ENCODE measurements around the gene RYR1.
"Not testable (repeated sequence)": the region's sequence is repeated elsewhere in the genome, so short reads cannot be mapped to it uniquely, and the experiment has no call there.

RYR1 gene

DNA sequence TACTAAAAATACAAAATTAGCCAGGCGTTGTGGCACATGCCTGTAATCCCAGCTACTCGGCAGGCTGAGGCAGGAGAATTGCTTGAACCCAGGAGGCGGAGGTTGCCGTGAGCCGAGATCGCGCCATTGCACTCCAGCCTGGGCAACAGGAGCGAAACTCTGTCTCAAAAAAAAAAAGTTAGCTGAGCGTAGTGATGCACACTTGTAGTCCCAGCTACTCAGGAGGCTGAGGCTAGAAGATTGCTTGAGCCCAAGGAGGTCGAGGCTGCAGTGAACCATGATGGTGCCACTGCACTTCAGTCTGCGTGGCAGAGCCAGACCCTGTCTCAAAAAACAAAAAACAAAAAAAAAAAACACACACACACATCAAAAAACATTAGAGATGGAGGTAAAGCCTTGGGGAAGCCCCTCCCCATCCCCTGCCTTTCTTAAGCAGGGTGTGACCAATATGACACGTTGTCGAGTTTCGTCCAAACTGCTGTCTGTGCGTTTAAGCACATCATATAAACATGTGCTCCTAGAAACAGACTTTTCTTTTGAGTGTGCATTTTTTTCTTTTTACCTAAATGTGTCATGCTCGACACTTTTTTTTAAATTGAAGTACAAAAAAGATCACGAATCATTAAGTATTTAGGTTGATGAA, 6.3 kb upstream of the RYR1 start:
- not testable (repeated sequence) for DNase-seq

DNA sequence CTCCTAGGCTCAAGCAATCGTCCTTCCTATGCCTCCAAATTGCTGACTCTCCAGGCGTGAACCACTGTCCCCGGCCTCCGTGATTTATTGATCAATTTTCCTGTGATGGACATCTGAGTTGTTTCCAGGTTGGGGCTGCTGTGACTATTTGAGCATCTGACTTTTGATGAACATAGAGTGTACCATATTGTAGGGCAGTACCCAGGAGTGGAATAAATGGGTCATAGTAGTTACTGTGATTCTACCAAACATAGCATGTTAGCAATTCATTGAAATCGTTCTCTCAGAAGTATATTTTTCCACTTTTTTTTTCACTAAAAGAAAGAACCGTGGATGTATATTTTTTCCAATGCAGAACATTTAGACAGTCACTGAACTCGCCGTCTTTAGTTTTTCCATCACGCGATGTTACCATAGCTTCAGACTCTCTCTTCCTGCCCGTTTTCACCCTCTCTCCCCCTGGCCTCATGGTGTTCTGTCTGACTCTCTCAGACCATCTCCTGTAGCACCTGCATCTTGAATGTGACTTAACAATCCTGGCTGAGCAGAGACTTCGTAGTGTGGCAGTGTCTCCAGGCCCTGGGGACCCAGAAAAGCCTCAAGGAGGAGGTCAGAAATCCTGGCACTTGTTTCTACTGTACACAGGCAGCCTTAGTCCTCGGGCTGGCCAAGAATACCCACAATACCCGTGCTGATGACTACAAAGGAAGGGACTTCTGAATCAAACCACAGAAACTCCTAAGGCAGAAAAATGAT, 4.3 kb upstream of the RYR1 start:
- DNase-seq = no peak

DNA sequence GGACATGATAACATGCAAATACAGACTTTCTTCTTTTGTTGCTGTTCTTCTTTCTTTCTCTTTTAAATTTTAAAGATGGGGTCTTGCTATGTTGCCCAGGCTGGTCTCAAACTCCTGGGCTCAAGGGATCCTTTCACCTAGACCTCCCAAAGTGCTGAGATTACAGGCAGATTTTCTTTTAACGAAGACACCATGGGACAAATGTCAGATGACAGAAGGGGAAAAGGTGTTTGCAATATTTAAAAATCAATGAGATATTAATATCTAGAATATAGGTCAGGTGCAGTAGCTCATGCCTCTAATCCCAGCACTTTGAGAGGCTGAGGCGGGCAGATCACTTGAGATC, 3.7 kb upstream of the RYR1 start:
- no peak for DNase-seq

DNA sequence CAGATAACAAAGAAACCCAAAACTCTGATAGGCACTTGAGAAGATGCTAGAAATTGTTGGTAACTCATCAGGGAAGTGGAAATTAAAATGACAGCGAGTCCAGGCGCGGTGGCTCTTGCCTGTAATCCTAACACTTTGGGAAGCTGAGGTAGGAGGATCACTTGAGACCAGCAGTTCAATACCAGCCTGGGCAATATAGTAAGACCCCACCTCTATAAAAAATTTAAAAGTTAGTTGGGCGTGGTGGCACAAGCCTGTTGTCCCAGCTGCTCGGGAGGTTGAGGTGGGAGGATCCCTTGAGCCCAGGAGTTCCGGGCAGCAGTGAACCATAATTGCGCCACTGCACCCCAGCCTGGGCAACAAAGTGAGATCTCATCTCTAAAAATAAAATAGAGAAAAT, 2.6 kb upstream of the RYR1 start:
- no peak for DNase-seq

DNA sequence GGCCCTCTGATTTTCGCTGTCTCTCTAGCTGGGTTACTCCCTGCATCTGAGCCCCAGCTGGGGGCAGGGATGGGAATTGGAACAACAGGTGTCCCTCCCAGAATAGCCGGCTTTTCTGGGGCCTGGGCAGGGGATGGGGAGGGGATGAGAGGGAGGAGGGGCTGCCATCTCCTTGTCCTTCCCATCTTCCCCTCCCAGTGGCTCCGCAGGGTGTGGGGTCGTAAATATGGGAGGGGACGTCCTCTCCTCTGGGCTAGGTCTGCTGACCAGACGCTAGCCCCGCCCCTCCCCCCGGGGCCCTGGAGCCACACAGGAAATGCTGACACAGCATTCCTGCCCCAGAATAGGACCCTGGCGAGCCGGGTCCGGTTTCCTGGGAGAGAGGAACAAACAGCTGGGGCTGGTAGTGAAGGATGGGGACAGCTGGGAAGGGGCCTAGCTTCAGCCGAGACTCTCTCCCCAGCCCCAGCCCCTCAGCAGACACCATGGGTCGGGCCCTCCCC, 1.1 kb downstream of the RYR1 start:
- DNase-seq = no peak

DNA sequence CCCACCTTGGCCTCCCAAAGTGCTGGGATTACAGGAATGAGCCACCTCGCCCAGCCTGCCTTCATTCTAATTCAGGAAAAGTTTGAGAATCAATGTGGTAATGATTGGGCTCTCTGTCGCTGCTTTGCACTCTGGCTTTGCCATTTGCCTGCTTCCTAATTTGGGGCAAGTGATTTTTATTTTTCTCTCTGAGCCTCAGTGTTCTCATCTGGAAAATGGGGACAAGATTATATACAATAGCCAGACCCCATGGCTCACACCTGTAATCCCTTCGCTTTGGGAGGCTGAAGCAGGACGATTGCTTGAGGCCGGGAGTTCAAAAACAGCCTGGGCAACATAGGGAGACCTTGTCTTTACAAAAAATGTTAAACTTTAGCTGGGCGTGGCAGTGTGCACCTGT, 3.8 kb downstream of the RYR1 start:
- DNase-seq = no peak

DNA sequence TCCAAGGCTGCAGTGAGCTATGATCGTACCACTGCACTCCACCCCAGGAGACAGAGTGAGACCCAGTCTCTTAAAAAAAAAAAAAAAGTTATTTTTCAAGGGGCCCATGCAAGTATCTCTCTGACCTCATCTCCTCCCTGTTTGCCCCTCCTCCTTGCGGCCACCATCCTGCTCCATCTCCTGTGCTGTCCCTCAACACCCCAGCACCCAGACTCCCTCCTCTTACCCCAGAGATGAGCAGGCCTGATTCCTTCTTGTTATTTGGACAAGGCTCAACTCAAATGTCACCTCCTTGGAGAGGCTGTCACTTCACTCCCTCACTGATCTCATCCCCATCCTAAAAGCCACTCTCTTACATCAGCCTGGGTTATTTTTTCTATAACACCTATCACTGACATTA, 4.4 kb downstream of the RYR1 start:
- no peak for DNase-seq

DNA sequence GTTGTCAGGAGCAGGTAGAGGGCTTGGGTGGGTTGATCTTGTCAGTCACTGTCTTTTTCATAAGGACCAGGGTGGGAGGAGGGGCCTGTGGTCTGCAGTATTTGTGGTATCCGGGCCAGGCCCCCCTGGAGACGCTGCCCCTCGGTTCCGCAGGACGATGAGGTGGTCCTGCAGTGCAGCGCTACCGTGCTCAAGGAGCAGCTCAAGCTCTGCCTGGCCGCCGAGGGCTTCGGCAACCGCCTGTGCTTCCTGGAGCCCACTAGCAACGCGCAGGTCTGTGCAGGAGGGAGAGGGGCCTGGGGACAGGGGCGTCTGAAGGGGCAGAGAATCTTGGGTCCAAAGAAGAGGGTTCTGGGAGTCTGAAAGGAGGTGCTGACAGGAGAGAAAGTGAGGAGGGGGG, 7.1 kb downstream of the RYR1 start:
- no peak for DNase-seq

DNA sequence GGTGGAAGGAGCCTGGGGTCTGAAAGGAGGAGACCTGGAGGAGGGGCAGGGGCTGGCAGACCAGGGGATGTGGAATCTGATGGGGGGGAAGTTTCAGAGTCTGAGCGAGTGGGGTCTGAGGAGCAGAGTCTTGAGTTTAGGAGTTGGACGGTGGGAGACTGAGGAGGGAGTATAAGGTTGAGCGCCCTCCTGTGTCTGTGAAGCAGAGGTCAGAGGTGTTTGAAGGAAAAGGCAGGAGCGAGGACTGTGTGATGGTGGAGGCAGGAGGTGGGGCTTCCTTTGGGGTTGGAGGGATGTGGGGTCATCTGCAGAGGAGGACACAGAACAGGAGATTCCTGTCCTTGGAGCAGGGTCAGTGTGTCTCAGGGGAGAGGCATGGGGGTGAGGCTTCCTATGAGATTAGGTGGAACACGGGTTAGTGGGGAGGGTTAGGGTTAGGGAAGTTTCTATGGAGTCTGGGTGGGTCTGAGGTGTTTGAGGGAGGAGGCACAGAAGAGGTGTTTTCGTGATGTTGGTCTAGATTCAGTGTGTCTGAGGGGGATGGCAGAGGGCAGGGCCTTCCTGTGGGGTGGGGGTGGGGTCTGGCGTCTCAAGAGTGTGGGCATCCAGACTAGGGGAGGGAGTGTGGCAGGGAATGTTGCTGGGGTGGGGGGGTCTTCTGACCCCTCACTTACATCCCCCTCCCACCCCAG, 8.3 kb downstream of the RYR1 start:
- DNase-seq = no peak

DNA sequence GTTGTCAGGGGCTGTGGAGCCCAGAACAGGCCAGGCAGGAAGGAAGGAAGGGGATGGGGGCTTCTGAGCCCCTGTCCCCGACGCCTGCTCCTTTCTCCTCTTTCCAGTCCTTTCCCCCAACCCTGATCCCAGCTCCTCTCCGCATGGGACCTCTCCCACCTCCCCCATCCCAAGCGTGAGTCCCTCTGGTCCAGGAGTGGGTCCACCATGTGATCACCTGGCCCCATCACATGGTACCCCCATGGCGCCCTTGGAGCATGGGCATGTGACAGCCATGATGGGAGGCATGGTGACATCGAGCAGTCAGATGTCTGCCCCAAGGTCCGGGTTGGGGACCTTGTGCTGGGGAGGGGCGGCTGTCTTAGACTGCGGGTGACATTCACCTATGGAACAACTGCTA, 9.2 kb downstream of the RYR1 start:
- DNase-seq = no peak

DNA sequence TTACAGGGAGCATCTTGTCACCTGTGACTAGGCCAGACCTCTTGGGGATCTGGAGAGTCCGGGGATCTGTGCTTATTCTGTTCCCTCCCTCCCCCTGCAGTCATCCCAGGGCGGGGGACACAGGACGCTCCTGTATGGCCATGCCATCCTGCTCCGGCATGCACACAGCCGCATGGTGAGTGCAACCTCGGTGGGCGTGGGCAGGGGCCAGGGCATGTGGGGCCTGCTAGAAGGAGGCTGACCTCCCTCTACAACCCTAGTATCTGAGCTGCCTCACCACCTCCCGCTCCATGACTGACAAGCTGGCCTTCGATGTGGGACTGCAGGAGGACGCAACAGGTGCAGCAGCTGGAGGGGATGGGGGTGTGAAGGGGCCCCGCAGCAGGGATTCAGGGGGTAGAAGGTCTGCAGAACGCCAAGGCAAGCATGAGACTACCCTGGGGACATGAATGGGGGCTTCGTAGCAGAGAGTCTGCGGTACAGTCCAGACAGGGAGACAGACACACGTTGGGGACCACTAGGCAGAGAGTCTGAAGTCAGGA, 10.0 kb downstream of the RYR1 start:
- no peak for DNase-seq

DNA sequence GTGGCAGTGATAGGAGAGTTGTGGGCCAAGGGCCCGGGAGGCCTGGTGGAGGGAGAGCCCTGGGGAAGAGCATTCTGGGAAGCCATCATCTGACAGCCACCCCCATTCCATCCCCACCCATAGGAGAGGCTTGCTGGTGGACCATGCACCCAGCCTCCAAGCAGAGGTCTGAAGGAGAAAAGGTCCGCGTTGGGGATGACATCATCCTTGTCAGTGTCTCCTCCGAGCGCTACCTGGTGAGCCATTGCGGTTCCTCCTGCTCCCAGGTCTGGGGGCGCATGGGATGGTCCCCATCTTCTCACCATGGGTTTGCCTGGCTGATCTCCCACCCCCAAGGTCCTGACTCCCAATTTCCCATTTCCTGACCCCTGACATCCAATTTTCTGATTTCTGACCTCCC, 10.5 kb downstream of the RYR1 start:
- no peak for DNase-seq

DNA sequence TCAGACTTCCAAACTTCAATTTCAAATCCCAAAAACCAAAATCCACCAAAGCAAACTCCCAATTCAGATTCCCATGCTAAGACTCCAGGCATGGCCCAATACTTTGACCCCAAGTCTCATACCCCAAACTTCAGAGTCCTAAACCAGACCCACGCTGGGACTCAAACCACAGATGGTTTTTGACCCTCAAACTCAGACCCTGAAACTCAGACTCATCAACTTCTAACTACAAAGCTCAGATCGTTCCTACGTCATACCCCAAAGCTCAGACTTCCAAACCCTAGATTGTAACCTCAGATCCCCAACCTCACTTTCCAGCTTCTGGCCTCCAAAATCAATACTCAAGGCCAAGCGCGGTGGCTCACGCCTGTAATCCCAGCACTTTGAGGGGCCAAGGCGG, 11.9 kb downstream of the RYR1 start:
- no peak for DNase-seq

DNA sequence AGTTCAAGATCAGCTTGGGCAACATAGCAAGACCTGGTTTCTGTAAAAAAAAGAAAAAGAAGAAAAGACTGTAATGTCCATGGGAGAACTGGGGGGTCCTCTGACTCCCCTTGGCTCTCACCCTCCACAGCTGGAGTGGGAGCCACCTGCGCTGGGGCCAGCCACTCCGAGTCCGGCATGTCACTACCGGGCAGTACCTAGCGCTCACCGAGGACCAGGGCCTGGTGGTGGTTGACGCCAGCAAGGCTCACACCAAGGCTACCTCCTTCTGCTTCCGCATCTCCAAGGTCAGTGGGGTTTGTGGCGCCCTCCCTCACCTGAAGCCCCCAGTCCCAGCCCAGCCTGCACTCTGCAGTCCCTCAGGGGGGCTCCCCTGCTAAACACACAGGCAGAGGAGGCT, 14.7 kb downstream of the RYR1 start:
- no peak for DNase-seq

DNA sequence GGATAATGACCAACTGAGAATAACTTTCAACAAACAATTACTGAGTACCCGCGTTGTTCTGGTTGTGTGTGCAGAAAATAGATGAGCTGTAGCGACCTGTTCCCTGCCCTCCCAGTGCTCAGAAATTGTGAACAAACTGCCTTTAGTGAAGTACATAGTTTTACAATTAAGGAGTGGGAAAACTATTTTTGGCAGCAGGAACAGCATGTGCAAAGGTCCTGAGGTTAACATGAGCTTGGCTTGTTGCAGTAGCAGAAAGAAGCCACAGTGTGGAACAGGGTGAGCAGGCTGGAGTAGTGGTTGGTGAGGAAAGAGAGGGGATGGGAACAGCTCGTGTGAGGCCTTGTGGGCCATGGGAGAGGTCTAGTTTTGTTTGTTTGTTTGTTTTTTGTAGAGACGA, 16.0 kb downstream of the RYR1 start:
- no peak for DNase-seq

DNA sequence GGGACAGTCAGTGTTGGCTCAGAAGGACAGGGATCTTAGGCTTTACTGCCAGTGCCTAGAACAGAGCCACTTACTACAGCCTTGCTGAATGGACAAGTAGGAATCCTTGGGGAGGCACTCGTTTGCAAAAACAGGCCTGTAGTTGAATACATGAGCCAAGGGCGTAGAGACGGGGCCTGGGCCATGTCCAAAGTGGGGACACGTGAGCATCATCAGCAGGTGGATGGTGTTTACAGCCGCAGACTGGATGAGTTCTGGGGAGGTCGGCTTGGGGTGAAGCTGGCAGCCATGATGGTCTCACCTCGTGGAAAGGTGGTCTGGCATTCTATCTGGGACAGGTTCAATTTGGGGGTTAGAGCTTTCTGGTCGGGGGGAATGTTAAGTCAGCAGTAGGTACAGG, 17.5 kb downstream of the RYR1 start:
- no peak for DNase-seq

DNA sequence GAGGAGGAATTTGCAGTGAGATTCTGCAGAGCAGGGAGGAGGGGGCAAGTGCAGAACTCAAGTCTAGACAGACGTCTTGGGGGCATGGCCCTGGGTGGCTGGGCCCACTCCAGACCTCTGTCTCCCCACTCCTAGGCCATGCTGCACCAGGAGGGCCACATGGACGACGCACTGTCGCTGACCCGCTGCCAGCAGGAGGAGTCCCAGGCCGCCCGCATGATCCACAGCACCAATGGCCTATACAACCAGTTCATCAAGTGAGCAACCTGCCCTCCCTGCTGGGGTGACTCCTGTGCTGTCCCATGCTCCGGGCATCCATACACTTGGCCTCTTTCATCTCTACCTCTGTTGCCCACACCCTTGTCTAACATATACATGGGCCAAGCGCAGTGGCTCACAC, 18.1 kb downstream of the RYR1 start:
- DNase-seq = no peak

DNA sequence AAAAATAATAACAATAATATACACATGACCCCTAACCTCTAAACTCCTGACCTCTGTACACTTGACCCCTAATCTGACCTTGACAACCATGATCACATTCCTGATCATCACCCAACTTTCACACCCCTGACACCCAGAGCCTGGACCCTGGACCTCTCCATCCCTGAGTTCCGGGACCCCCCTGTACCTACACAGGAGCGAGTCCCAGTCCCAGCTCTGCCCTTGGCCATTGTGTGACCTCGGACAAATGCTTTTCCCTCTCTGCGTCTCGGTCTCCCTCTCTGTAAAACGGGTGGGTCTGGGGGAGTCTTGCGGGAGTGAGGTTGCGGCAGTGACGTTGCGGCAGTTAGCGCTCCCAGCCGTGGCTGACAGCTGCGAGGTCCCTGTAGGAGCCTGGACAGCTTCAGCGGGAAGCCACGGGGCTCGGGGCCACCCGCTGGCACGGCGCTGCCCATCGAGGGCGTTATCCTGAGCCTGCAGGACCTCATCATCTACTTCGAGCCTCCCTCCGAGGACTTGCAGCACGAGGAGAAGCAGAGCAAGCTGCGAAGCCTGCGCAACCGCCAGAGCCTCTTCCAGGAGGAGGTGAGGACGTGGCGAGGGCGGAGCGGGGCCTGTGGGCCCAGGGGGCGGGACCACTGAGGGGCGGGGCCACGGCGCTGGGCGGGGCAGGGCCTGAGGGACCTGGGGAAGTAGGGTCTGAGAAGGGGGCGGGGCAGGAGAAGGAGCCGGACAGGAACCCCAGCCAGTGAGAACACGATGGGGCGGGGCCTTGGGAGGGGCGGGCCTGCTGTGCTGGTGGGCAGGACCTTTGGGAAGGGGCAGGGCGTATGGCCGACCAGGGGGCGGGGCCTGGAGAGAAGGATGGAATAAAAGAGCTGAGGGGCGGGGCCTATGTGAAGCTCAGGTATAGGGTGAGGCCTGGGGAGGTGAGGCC, 19.2 kb downstream of the RYR1 start:
- no peak for DNase-seq

DNA sequence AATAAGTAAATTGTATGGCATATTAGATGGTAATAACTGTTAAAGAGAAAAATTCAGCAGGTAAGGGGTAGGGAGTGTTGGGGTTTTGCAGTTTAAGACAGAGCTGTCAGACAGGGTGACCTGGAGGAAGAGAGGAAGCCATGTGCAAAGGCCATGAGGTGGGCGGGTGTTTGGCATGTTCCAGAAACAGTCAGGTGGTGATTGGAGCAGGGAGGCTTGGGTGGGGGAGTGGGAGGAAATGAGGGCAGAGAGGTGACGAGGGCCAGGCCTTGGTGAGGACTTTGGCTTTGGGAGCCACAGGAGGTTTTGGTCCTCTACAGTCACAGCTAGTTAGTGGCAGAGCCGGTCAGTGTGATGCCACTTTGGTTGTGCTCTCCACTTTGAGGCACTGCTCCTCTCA, 20.1 kb downstream of the RYR1 start:
- DNase-seq = no peak

DNA sequence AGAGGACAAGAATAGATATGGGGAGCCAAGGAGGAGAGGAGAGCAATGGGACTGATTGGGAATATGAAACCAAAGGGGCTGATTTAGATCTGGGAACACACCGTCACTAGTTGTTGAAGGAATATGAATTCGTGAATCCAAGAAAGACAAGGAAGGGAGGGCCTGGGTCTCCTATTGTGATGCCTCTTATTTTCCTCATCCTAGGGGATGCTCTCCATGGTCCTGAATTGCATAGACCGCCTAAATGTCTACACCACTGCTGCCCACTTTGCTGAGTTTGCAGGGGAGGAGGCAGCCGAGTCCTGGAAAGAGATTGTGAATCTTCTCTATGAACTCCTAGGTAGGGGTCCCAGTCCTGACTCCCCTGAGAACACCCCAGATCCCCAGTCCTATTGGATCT, 21.5 kb downstream of the RYR1 start:
- peak; percentile 15 for DNase-seq

DNA sequence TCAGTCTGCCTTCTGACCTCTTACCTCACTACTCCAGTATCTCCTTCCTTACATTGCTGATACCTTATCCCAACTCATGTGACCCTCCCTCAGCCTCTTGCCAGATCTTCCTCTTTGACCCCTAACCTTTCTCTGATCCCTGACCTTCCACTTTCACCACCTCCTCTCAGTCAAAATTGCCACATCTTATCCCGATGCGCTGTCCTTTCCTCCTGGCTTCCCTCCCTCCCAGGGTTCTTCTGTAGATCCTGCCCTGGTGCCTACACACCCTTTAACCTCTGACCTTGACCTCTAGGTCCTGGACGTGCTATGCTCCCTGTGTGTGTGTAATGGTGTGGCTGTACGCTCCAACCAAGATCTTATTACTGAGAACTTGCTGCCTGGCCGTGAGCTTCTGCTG, 23.7 kb downstream of the RYR1 start:
- no peak for DNase-seq

DNA sequence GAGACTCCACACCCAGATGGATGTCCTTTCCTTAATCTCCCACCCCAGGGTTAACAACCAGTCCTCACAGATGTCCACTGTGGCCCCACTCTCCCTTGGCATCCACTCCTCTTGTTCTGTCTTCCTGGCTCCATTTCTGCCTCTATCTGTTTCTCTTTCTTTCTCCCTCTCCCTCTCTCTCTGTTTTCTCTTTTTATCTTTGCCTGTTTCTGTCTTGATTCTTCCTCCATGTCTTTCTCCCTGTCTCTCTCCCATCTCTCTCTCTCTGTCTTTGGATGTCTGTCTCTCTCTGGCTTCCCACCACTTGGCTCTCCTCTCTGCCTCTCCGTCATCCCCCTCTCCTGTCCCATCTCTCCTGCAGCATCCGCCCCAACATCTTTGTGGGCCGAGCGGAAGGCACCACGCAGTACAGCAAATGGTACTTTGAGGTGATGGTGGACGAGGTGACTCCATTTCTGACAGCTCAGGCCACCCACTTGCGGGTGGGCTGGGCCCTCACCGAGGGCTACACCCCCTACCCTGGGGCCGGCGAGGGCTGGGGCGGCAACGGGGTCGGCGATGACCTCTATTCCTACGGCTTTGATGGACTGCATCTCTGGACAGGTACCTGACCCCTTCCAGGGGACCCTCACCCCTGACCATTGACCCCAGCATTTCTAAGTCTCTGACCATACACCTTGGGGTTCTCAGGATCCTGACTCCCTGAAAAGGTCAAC, 24.4 kb downstream of the RYR1 start:
- DNase-seq = no peak

All from fibroblast of skin of scalp (primary cell).